OCI-LY1 (cell line): Measurements from ENCODE around the gene STK25.

ENCODE experiments used
- CTCF ChIP-seq: fragments of 200-600 bp; sonication (generic), shearing (Covaris generic); IDR thresholded peaks from 2 replicates; pipeline ENCODE4 v1.5.1; 2017; ENCODE audit warnings: mild to moderate bottlenecking, antibody characterized with exemption, low read length, moderate library complexity, mixed read lengths
- EZH2 ChIP-seq: fragments of 200-600 bp; sonication (generic), shearing (Covaris generic); IDR thresholded peaks from 2 replicates; pipeline ENCODE4 v1.8.0; 2017; ENCODE audit warnings: borderline replicate concordance, mixed run types, mild to moderate bottlenecking, antibody characterized with exemption, low read length, moderate library complexity, mixed read lengths

- TF ChIP-seq CTCF (no peak), EZH2 (no peak)
Measured at GRCh38 chr2:241494311-241494908, 14.0 kb downstream of the STK25 start.
